DMS79 treated with DMSO at 0.1 percent for 48 hours (cell line): ENCODE data around the gene NEDD4L.
"Not testable (repeated sequence)": the region's sequence is repeated elsewhere in the genome, so short reads cannot be mapped to it uniquely, and the experiment has no call there.

ENCODE experiments used
- DNase-seq: peaks from one replicate; lab custom pipeline; 2025; lab: John Stamatoyannopoulos, UW

NEDD4L gene

GRCh38 chr18:58157237-58157636 is 113.2 kb downstream of the NEDD4L start:
- DNase-seq = no peak

DNA sequence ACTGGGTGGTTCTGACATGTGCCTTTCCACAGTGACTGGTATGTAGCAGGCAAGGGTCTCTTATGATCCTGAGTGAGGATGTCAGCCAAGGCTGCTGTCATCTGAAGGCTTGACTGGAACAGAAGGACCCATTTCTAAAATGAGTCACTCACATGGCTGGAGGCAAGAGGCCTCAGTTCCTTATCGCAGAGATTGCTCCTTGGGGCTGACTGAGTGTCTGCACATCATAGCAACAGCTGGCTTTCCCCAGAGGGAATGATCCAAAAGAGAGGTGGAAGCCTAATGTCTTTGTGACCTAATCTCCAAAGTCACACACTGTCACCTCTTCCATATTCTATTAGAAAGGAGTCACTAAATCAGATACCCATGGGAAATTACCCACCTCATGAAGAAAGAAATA is 114.0 kb downstream of the NEDD4L start:
- no peak for DNase-seq

- no peak for DNase-seq
Observed at GRCh38 chr18:58158459-58158858, 114.4 kb downstream of the NEDD4L start.

DNA sequence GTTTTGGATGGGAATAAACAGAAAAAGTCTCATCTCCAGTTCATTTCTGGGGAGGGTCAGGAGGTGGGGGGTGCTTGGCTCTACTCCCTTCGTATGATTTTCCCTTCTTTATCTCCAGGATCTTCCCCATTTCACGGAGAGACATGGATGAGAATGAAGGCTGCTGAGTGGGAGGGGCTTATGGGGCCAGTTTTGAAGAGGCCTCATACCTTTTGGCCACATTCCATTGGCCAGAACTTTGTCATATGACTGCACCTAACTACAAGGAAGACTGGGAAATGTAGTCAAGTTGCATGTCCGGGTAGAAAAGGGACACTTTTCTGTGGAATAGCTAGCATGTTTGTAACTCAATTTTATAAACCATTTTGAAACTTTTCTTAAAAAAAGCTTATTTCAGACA is 117.6 kb downstream of the NEDD4L start:
- no peak for DNase-seq

GRCh38 chr18:58162127-58162526 is 118.1 kb downstream of the NEDD4L start:
- no peak for DNase-seq

DNA sequence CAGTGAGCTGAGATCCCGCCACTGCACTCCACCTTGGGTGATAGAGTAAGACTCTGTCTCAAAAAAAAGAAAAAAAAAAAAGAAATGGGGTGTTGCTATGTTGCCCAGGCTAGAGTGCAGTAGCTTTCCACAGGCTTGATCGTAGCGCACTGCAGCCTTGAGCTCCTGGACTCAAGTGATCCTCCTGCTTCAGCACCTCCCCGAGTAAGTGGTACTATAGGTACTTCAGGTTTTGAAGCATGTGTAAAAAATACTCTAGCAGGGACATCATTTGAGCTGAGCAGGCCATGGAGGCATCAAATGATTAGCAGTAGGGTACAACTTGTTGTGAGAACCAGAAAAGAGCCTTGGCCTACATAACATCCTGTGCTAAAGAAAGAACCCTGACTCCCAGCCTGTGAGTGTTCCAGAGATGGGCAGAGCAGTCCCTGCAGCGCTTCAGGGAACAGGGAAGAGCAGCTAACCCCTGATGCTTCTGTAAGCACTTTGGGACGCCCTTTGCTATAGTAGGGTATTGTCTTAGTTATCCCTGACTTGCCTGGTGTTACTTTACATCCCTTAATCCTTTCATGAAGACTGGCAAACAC is 119.1 kb downstream of the NEDD4L start:
- no peak for DNase-seq

DNA sequence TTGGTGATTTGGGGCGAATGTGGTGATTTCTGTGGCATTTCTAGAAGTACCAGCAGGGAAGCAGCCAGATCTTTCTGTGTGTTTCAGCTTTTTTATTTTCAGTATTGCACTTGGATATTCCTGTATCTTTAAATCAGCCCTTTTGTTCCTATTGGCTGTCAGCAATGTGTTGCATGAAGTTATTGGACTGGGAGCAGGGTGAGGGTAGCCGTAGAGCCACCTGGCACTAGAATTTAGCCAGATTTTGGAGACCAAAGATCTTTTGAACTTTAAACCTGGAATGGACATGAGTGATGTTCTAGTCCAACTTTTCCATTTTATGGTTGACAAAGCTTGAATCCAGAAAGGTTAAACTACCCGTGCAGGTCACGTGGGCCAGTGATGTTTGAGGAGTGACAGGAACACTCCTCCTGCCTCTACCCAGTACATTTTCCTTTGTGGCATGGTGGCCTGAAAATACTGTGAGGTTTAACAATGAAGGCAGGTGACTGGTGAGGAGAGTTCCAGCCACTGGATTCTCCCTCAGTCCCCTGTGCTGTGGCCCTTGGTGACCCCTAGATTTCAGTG is 122.3 kb downstream of the NEDD4L start:
- DNase-seq = no peak

- DNase-seq = no peak
Observed at GRCh38 chr18:58167073-58167472, 123.0 kb downstream of the NEDD4L start.

DNA sequence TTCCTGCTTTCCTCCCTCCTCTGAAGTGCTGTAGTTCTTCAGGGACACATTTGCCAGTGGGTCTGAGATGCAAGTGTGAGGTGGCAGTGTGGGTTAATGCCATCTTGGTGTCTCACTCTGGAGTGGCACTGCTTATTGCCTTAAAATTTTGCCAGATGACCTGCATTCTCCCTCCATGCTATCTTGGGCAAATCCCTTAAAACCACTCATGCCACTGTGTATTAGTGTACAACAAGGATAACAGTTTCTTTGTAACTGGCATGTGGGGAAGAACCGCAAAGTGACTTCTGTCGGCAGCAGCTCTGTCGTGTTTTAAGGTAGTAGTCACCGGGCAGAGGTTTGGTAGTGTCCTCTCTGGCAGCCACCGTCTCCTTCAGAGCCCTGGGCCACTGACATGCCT is 124.2 kb downstream of the NEDD4L start:
- no peak for DNase-seq

- DNase-seq = no peak
Observed at GRCh38 chr18:58168993-58169392, 125.0 kb downstream of the NEDD4L start.

DNA sequence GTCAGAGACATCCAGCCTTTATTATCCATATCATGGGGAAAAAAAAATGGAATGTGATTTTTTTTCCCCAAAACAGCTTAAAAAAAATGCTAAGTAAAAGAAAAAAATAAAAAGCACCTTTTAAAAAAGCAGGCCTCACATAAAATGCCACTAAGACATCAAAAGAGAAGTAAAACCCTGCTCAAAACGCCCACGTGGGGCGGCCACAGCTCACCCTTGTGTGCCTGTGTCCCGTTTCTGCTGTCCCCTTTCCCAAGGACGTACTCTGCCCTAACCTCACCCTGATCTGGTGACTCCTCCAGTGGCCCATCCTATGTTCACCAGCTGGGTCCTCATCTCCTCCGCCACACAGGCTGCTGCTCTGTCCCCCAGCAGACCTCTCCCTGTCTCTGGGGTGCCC is 125.4 kb downstream of the NEDD4L start:
- no peak for DNase-seq

DNA sequence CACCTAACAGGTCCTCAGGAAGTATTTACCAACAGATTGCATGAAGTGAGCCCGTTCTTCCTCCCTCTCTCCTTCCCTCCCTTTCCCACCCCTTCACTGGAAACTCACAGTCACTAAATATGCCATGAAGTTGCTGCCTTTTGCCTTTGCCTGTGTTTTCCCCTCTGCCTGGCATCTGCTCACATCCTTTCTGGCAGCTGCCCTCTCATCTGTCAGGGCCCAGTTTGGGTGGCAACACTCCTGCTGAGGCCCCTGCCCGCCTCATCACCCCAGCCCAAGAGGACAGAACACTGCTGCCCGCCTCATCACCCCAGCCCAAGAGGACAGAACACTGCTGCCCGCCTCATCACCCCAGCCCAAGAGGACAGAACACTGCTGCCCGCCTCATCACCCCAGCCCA is 126.0 kb downstream of the NEDD4L start:
- DNase-seq = not testable (repeated sequence)

GRCh38 chr18:58172031-58172430 is 128.0 kb downstream of the NEDD4L start:
- DNase-seq = no peak

DNA sequence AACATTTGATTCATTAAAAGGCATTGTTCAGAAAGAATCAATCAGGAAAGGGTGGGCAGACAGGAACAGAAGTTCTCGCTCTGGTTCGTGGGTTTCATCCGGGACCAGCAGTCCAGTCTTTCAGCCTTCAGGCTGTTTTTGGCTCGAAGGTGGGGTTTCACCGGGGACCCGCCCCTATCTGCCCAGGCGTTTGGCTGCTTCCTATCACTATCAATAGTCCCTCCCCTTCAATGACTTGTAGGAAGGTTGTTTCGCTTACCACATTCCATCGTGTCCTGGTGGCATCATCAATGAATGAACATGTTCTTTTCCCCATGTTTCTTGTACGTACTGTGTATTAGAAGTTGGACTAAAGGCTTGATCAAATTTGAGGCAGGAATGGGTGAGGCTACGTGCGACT is 130.3 kb downstream of the NEDD4L start:
- DNase-seq = no peak

DNA sequence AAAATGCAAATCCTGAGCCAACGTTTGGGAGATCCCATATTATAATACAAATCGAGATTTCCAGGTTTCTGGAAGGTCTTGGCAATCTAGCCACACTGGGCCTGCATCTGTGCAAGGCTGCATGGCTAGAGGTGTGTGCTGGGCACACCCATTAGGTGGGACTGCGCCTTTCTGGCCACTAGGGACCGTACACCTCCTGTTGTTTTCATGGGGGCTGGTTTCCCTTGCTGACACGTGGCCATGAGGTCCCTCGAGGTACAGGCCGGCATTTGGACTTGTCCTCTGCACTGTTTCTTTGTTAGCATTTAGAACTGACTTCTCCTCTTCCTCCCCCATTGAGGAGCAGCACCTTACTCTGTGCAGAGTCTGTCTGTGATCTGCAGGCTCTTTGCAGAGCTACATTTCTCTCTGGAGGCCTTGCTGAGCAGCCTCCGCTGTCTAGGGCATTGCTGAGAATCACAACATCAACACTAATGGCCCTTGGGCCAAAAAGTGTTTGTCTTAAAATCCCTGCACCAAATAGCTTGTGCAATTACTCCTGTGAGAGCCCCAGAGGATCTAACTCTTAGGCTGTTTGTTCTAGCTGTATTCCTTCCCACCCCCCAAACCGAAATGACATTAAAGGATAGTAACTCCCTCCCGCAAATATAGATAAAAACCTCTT is 131.2 kb downstream of the NEDD4L start:
- no peak for DNase-seq

DNA sequence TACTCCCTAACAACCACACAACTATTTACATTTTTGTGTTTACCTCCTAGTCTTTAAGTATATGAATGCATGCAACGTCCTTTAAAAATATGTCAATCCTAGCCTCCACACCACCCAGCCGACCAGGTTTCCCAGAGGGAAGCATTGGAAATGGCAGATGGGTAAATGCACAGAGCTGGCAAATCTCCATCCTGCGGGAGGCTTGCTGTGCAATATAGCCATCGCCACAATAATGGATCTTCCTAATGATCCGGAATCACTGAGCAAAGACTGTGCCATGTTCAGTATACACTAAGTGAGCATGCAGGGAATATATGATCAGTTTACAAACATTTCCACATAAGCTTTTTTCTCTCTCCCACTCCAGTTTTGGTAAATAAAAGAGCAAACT is 131.8 kb downstream of the NEDD4L start:
- DNase-seq = no peak

DNA sequence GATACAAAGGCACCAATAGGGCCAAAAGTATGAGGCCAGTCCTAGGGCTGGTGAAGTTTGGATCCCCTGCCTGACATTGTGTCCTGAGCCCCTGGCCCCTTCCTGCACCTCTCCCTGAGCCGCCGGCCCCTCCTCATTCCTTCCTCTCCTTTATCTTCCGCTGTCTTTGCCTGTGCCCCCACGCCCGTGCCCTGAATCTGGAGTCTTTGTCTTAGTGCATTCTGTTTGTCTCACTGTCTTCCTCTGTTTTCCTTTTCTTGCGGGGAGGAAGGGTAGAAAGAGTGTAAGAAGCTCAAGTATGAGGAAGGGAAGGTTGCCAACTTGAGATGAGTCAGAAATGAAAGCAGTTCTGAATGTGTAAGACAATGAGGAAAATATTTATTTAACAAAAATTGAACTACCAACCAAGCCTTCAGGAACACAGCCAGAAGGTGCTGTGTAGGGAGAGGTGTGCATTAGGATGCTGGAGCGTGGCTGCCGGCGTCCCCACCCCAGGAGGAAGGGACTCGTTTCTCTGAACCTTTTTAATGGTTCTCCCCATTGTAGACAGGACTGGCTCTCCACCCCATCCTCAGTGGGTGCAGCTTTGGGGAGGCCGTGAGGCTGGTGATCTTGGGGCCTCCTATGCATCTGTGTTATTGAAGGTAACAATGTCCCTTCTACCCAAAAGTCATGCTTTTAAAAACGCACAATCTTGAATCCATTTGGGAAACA is 133.1 kb downstream of the NEDD4L start:
- no peak for DNase-seq

- no peak for DNase-seq
Observed at GRCh38 chr18:58177896-58178470, 134.0 kb downstream of the NEDD4L start.

DNA sequence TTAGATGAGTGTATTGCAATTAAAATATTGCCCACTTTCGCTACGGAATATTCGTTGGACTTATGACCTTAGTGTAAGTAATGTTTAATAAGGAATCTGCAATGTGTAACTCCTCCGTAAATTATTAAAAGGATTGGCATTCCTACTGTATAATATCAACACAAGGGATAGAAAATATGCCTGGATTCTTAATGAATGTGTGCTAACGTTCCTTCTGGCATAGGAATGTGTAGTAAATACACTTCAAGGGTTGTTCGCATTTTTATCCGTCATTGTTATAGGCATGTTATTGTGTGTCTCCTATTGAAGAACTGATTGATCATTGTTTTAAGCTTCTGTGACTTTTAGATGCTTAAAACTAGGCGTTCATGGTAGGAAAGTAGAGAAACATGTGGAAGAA is 134.5 kb downstream of the NEDD4L start:
- no peak for DNase-seq

DNA sequence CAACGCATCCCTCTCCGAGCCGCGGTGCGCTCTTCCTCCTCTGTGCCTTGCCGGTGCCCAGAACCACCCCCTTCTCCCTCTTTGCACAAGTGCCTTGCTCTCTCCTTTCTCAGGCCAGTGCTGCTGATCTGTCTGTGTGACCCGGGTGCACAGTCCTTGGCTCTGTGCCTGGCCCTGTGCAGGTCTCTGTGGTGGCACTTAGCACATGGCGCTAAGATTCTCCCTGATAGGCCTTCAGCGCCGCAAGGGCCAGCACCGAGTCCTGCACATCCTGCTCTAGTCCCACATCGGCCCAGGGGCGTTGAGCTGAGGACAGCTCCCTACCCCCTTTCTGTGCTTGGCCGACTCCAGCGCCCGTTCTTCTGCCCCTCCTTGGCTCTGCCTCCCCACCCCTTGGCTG is 136.1 kb downstream of the NEDD4L start:
- no peak for DNase-seq

GRCh38 chr18:58180738-58181353 is 136.8 kb downstream of the NEDD4L start:
- DNase-seq = peak; percentile 62

DNA sequence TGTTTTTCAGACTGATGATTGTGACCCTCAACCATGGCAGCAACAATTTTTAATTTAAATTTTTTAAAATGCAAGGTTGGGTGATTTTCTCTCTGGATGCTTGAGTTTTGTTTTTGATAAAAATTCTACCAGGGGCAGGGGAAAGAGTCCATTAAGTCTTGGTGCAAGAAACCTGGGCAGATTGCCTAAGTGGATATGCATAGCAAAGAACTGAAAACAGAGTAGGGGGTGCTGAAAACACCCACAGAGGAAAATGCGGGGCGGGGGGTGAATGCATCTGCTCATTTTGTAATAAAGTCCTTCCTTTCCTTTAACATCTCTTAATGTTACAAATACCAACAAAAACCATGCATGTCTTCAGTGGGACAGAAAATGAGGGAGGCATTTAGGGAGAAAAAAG is 138.0 kb downstream of the NEDD4L start:
- DNase-seq = peak; percentile 38
